AG04450 (cell line): ENCODE data around the gene CEP97. TPM values are rescaled to one million over a fixed set of nuclear protein-coding genes. Genes with fewer than 3 reads are reported as not detected.

Source experiments
- CTCF ChIA-PET: fragments of 300-600, 350-600 bp; formaldehyde crosslinking; extraction: SDS; loops from one replicate; lab custom pipeline; 2022; ENCODE audit warnings: antibody characterized with exemption, inconsistent platforms; lab: Charles Lee
- POLR2A ChIA-PET: fragments of 350-600 bp; formaldehyde crosslinking; extraction: SDS; loops from one replicate; lab custom pipeline; 2021; ENCODE audit warnings: antibody characterized with exemption, inconsistent platforms; lab: Yijun Ruan, JAX
- DNase-seq: peaks from one replicate; pipeline ENCODE4 v3.0.0-alpha.2; 2011; ENCODE audit warnings: low read depth, low spot score
- H3K27ac ChIP-seq: one replicate; pipeline ENCODE4 v1.5.1; 2012; ENCODE audit warnings: low read depth, low read length, control low read depth
- H3K27me3 ChIP-seq: one replicate; pipeline ENCODE4 v1.6.0; 2012; ENCODE audit warnings: low read length; ENCODE audit not compliant: control insufficient read depth, insufficient read depth
- H3K4me3 ChIP-seq: 2 replicates; pipeline ENCODE4 v1.5.1; 2011; ENCODE audit warnings: mild to moderate bottlenecking, low read depth, low read length, control low read depth
- H3K9me3 ChIP-seq: 2 replicates; pipeline ENCODE4 v1.5.1; 2012; ENCODE audit warnings: low read length; ENCODE audit not compliant: control insufficient read depth, insufficient read depth
- CTCF ChIP-seq: IDR thresholded peaks from 2 replicates; pipeline ENCODE4 v1.5.1; 2011; ENCODE audit warnings: low read depth, low read length, control low read depth, inconsistent platforms
- polyA plus RNA-seq: library from polyadenylated mRNA; depleted of rRNA; stranded (reverse); fragments of >200 nt; gene quantifications from 2 replicates; pipeline ENCODE4 v1.2.3, GENCODE V29; 2011

CEP97 gene
- polyA plus RNA-seq, 1 experiment: 2.4 TPM

GRCh38 chr3:101811875-101812274 is 87.5 kb downstream of the CEP97 start:
- Histone ChIP-seq H3K27me3 (no peaks in the 10 kb centered on the region), H3K27ac (no peak overlapping the region), H3K9me3 (no peaks in the 10 kb centered on the region), H3K4me3 (no peak overlapping the region)
- CTCF ChIA-PET: interaction anchor here (0.9 to 21.5 kb wide), 6 partner anchors 10 to 413 kb away, joined by 3 to 821 read pairs (median 4); no protein-coding TSS in a partner anchor
- POLR2A ChIA-PET: no interaction called here
- TF ChIP-seq CTCF: no peak
- no peak for DNase-seq

GRCh38 chr3:101812895-101813294 is 88.5 kb downstream of the CEP97 start:
- Histone ChIP-seq H3K9me3 (no peaks in the 10 kb centered on the region), H3K4me3 (no peak overlapping the region), H3K27me3 (no peaks in the 10 kb centered on the region), H3K27ac (no peak overlapping the region)
- ChIA-PET CTCF (interaction anchor here (0.8 to 21.5 kb wide), 11 partner anchors 8 to 724 kb away, joined by 3 to 821 read pairs (median 4); no protein-coding TSS in a partner anchor), POLR2A (no interaction called here)
- no peak for DNase-seq
- no peak for TF ChIP-seq CTCF

- H3K27me3 ChIP-seq: no peaks in the 10 kb centered on the region
- no peaks in the 10 kb centered on the region for H3K9me3 ChIP-seq
- ChIA-PET CTCF (interaction anchor here (0.6 to 21.5 kb wide), 32 partner anchors 9 to 722 kb away, joined by 3 to 821 read pairs (median 4); no protein-coding TSS in a partner anchor), POLR2A (interaction anchor here (0.8 to 0.9 kb wide), 2 partner anchors 36 to 415 kb away, joined by 3 to 4 read pairs; partner anchors contain the start of gene NFKBIZ)
- DNase-seq: no peak
- H3K27ac ChIP-seq: no peak overlapping the region
- peak; percentile 53 for TF ChIP-seq CTCF
- H3K4me3 ChIP-seq: no peak overlapping the region
Observed at GRCh38 chr3:101813817-101814440, 89.5 kb downstream of the CEP97 start.

- H3K27me3 ChIP-seq: no peaks in the 10 kb centered on the region
- no peak overlapping the region for H3K4me3 ChIP-seq
- H3K9me3 ChIP-seq: no peaks in the 10 kb centered on the region
- ChIA-PET POLR2A (no interaction called here), CTCF (interaction anchor here (0.7 to 21.5 kb wide), 23 partner anchors 9 to 721 kb away, joined by 3 to 821 read pairs (median 4); no protein-coding TSS in a partner anchor)
- TF ChIP-seq CTCF: no peak
- DNase-seq: no peak
- no peak overlapping the region for H3K27ac ChIP-seq
Observed at GRCh38 chr3:101814835-101815234, 90.4 kb downstream of the CEP97 start.
